ENCODE data around the gene ATAD3C.
"Not testable (repeated sequence)": the region's sequence is repeated elsewhere in the genome, so short reads cannot be mapped to it uniquely, and the experiment has no call there.

The ATAD3C gene, protein sequence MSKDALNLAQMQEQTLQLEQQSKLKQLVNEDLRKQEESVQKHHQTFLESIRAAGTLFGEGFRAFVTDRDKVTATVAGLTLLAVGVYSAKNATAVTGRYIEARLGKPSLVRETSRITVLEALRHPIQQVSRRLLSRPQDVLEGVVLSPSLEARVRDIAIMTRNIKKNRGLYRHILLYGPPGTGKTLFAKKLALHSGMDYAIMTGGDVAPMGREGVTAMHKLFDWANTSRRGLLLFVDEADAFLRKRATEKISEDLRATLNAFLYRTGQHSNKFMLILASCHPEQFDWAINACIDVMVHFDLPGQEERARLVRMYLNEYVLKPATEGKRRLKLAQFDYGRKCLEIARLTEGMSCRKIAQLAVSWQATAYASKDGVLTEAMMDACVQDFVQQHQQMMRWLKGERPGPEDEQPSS

GRCh38 chr1:1449099-1449739 lies at the start of gene ATAD3C:
Gene ATAD3C, plus strand, starts transcription at chr1:1449689. Its CDS starts 995 bp downstream, at chr1:1450684.
- H3K4me3 ChIP-seq, result no peak within 1 kb of the TSS
- H3K27ac ChIP-seq, result no peak within 1 kb of the TSS

DNA sequence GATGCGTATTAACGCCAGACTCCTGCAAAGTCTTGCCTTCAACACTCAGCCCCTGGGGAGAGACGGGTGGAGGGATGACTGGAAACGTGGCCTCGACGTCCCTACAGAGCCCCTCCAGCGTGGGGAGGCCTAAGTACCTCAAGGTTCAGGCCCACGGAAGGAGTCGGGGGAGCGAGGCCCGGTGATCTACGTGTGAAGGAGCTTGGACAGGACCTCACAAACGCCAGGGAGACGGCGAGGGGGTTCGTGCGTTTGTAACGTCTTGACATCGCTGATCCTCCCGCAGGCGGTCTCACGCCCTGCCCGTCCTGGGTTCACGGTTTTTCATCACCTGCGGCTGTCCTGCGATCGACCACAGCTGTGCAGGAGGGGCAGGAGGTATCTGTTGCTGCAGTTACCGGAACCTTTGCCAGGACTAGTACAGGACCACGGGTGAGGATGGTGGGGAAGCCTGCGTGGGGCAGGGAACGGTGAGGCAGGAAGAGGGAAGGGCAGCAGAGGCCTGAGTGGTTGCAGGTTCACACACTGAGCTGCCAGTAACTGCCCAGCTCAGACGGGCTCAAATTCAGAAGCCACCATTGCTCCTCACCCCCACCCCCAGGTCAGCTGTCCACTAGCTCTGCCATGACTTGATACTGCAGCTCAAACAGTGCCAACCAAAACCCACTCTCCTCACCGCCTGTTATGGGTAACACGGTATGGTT lies 49.5 kb upstream of the ATAD3C start:
- peak overlapping the region; percentile 16 to 99 (median 96) for H3K27ac ChIP-seq
- peak overlapping the region; percentile 72 to 100 (median 94) for H3K4me3 ChIP-seq

- peak overlapping the region in 6 of 7 experiments; percentile 72 to 99 (median 94) for H3K4me3 ChIP-seq
Measured at GRCh38 chr1:1400576-1401456, 48.7 kb upstream of the ATAD3C start.

DNA sequence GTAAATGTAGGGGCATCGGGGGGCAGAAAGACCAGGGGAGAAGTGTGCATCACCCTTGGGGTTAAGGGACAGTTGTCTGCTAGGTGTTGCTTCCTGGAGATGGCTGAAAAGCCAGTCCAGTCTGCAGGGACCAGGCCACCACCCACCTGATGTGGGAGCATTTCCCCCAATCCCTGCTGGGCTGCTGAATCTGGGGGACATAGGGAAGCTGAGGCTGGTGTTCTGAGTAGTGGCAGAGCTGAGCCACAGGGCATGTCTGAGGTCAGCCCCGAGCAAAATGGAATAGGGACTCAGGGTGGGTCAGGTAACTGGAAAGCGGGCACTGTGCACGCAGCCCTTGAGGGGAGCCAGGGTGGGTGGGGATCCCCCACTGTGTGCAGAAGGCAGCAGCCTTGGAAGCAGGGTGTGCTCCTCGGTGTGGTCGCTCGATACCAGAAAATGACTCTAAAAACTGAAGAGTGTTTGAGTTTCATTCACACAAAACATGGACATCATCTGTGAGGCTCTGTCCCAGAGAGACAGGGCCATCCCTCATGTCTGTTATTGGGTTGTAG lies 48.0 kb upstream of the ATAD3C start:
- Histone ChIP-seq H3K4me3 (no peak overlapping the region), H3K27ac (peak overlapping the region in 1 of 21 experiments; percentile 96)

More at GRCh38 chr1:1400576-1401456, 48.7 kb upstream of the ATAD3C start:
- H3K27ac ChIP-seq, result peak overlapping the region in 10 of 21 experiments; percentile 80 to 99 (median 94)

DNA sequence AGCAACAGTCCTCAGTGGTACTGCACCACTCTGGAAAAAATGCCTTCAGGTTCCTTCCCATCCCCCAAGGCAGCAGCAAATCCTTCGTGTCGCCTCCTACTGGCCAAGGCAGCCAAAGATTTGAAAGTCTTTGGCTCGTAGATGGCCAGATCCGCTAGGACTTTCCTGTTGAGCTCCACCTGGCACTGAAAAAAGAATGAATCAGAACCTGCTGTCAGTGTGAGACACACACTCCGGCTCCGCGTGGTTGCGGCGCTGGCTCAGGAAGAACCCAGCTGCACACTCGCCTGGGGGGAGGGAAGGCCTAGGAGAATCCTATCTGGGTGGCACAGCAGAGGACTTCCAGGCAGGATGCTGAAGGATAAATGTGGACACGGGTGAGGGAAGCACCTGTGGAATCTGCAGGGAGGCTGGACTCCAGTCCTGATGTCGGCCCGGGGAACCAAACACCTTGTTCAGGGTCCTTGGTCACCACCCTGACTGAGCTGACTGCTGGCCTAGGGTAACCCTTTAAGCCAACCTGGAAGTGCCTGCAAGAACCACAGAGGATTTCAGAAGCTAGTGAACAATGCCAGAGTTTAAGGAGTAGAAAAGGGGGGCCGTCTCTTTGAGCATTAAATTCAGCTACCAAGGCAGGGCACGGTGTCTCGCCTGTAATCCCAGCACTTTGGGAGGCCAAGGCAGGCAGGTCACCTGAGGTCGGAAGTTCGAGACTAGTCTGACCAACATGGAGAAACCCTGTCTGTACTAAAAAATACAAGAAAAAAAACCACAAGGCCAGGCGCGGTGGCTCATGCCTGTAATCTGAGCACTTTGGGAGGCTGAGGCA lies 47.2 kb upstream of the ATAD3C start:
- Histone ChIP-seq H3K27ac (peak overlapping the region in 1 of 21 experiments; percentile 30), H3K4me3 (no peak overlapping the region)

- not testable (repeated sequence) for H3K4me3 ChIP-seq, H3K27ac ChIP-seq
Measured at GRCh38 chr1:1402901-1403392, 46.5 kb upstream of the ATAD3C start.

DNA sequence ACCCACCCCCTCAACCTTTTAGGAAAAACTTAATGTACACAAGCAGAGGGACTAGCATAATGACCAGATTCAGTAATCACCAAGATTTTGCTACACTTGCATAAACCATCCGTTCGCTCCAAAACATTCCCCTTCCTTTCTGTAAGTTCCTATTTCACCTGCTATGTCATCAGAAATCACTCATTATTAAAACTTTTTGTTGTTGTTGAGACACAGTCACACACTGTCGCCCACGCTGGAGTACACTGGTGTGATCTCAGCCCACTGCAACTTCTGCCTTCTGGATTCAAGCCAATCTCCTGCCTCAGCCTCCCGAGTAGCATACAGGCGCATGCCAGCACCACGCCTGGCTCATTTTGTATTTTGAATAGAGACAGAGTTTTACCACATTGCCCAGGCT lies 45.8 kb upstream of the ATAD3C start:
- Histone ChIP-seq H3K27ac (no peak overlapping the region), H3K4me3 (no peak overlapping the region)

DNA sequence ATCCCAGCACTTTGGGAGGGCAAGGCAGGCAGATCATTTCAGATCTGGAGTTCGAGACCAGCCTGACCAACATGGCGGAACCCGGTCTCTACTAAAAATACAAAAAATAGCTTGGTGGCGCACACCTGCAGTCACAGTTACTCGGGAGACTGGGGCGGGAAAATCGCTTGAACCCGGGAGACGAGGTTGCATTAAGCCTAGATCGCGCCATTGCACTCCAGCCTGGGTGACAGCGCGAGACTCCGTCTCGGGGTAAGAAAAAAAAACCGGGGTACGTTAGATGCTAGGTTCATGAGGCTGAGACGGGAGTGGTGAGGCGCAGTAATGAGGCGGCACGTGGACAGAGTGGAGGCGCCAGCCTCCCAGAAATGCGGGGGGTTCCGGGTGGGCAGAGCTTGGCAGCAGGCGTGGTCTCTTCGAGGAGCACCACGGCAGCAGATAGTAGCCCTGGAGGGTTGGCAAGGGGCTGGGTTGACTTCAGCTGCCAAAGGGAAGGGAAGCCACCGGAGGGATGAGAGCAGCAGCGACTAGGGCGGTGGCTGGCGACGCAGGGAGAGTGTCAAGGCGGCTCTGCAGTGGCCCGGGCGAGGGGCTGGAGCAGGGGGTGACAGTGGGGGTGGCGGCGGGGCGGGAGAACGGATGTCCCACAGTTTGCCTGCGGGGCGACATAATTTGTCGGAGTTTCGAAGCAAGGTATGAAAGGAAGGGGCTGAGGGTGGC lies 43.2 kb upstream of the ATAD3C start:
- Histone ChIP-seq H3K27ac (peak overlapping the region; percentile 31 to 97 (median 90)), H3K4me3 (peak overlapping the region; percentile 81 to 100 (median 94))

- H3K4me3 ChIP-seq, result peak within 1 kb of the TSS; percentile 81 to 100 (median 94)
- peak within 1 kb of the TSS; percentile 84 to 97 (median 90) for H3K27ac ChIP-seq
Measured at GRCh38 chr1:1406821-1407635, 42.5 kb upstream of the ATAD3C start, which contains the start of gene MRPL20. Gene MRPL20, minus strand, starts transcription at chr1:1407293. Its CDS starts 76 bp downstream, at chr1:1407217.

DNA sequence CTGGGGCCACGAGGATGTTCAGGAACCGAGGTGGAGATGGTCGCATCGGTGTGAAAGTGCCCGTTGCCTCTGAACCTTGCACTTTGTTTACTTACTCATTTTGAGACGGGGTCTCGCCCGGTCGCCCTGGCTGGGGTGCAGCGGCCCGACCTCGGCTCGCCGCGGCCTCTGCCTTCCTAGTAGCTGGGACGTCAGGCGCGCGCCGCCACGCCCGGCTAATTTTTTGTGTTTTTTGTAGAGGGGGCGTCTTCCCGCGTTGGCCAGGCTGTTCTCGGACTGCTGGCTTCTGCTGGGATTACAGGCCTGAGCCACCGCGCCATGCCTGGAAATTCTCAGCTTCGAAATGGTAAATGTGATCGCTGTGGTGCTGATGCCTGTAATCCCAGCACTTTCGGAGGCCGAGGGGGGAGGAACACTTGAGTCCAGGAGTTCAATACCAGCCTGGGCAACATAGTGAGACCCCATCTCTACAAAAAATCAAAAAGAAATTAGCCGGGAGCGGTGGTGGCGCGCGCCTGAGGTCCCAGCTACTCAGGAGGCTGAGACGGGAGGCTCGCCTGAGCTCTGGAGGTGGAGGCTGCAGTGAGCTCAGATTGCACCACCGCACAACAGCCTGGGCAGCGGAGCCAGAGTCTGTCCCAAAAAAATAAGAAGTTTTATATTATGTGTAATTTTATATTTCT lies 41.7 kb upstream of the ATAD3C start:
- peak overlapping the region; percentile 84 to 97 (median 90) for H3K27ac ChIP-seq

DNA sequence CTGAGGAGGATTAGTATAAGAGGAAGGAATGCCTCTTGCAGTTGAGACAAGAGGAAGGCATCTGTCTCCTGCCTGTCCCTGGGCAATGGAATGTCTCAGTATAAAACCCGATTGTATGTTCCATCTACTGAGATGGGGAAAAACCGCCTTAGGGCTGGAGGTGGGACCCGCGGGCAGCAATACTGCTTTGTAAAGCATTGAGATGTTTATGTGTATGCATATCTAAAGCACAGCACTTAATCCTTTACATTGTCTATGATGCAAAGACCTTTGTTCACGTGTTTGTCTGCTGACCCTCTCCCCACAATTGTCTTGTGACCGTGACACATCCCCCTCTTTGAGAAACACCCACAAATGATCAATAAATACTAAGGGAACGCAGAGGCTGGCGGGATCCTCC lies 39.3 kb upstream of the ATAD3C start:
- not testable (repeated sequence) for H3K4me3 ChIP-seq, H3K27ac ChIP-seq

More for the DNA sequence above, 41.7 kb upstream of the ATAD3C start:
- H3K4me3 ChIP-seq, result peak overlapping the region; percentile 81 to 100 (median 94)

- H3K4me3 ChIP-seq, result no peak overlapping the region
- H3K27ac ChIP-seq, result no peak overlapping the region
Measured at GRCh38 chr1:1411626-1412025, 37.9 kb upstream of the ATAD3C start.

DNA sequence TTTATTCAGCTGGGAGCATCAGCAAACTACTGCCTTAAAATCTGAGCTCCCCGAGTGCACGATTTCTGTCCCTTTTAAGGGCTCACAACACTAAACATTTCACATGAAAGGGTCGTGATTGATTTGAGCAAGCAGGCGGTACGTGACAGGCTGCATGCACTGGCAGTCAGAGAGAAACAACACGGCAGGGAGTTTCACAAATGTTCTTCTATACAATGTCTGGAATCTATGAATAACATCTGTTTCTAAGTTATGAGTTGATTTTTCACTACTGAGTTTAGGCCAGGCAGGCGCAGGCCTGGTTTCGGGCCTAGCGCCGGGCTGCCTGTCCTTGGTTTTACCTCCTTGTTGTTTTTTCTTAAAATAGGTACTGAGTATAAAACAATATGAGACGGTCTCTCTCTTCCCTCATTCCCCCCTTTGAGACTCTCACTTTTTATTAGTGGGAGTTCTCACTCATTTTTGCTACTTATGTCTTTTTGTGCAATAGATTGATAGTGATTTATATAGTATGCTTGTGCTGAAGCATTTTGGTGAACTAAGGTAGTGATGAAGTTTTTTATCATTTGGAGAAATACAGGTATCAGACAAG lies 37.1 kb upstream of the ATAD3C start:
- not testable (repeated sequence) for H3K4me3 ChIP-seq, H3K27ac ChIP-seq

DNA sequence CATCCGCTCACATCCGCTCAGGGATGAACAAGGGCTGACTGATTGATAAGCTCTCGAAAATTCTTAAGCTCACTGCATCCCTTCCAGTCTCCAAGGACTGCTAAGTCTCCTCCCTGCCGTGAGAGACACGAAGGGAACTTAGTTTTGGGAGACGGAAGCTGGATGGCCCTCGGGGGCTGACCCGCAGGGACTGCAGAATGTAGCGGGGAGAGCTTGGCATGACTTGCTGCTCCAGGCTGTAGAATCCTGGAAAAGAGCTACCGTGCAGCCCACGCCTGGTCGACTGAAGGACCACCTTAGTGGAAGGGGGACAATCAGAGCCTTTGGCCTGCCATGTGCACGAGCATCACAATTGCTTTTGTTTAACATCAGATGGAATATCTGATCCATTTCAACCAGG lies 33.7 kb upstream of the ATAD3C start:
- no peak overlapping the region for H3K27ac ChIP-seq
- no peak overlapping the region for H3K4me3 ChIP-seq

DNA sequence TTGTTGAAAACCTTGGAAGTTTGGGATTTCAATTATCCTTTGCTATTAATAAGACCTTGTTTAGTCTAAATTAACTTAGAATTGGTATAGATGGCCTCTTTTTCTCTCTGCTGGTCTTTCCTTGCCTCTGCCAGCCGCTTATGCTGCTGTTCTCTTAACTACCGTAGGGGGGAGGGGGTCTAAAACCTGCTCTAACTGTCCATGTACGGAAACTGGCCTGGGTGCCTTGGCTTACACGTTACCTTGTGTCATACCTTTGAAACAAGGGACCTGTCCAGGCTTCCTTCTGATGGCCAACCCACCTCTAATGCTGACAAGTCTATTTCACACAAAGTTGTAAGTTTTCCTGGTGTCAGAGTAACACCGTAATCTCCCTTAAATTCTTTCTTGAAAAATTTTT lies 32.1 kb upstream of the ATAD3C start:
- H3K27ac ChIP-seq, result peak overlapping the region in 6 of 21 experiments; percentile 21 to 77 (median 48)

More for the DNA sequence above, 32.1 kb upstream of the ATAD3C start:
- H3K4me3 ChIP-seq, result not testable (repeated sequence)

Measured in skin epidermis (tissue), 12 donors.